ENCODE results near the gene RNASE3.

DNA sequence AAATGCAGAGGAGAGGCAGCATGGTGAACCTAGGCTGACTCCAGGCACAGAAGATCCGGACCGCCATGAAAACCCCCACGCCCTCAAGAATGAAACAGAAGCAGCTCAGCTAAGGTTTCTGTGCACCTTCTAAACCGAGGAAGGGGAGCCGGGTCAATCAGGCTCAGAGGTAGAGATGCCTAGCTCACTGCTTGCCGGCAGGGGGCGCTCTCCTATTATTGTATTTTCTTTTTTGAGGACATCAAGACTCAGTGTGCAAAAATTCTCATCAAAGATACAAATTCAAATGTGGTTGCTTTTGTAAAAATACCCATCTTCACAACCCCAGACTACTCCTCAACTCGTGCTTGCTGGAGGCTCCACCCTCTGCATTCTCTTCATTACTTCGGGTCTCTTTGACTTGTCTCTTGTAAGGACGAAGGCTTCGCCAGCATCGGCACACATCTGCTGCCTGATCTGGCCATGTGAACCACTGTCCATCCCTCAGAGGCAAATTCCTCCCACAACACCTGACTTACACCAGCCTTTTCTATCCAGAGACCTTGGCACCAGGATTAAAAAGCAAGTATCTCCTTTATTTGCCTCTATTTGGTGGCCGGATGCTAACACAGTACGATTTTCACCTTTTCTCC is 33.4 kb upstream of the RNASE3 start:
- no peak for TF ChIP-seq FOXA1 (IDR thresholded peaks at IDR 0.05)
- TF ChIP-seq BHLHE40 (IDR thresholded peaks at IDR 0.05; ENCODE audit: borderline replicate concordance), result no peak
- no peak for TF ChIP-seq FOXK2 (IDR thresholded peaks at IDR 0.05)
- TF ChIP-seq PKNOX1 (IDR thresholded peaks at IDR 0.05), result no peak
- TF ChIP-seq SUZ12 (IDR thresholded peaks at IDR 0.05), result no peak
- no peak for TF ChIP-seq ELF4 (IDR thresholded peaks at IDR 0.05)
- TF ChIP-seq SP1 (IDR thresholded peaks at IDR 0.05), result no peak
- TF ChIP-seq ARNT (IDR thresholded peaks at IDR 0.05), result no peak
- TF ChIP-seq LEF1 (IDR thresholded peaks at IDR 0.05; ENCODE audit: borderline replicate concordance), result no peak
- TF ChIP-seq TARDBP (IDR thresholded peaks at IDR 0.05), result no peak
- TF ChIP-seq FOXM1 (IDR thresholded peaks at IDR 0.05; ENCODE audit: borderline replicate concordance), result no peak
- TF ChIP-seq L3MBTL2 (conservative IDR thresholded peaks at IDR 0.05), result no peak
- no peak for TF ChIP-seq ZNF384 (IDR thresholded peaks at IDR 0.05)
- TF ChIP-seq NFRKB (IDR thresholded peaks at IDR 0.05), result no peak
